K562 (cell line): Measurements from ENCODE around the gene ADCYAP1R1. TPM values are rescaled to one million over a fixed set of nuclear protein-coding genes. Genes with fewer than 3 reads are reported as not detected.

ENCODE experiments used
- AFF4 ChIP-seq: sonication (generic); formaldehyde crosslinking; IDR thresholded peaks from 2 replicates; pipeline ENCODE4 v1.8.0; 2023; ENCODE audit warnings: mild to moderate bottlenecking, missing genetic modification reagents
- BCL6 ChIP-seq: fragments of 250-450 bp; sonication (Bioruptor Pico); IDR thresholded peaks from 2 replicates; pipeline ENCODE4 v1.4.0; 2020
- ID3 ChIP-seq, 2 experiments: fragments of 250-450 bp in 1 of 2; fragments of 450-650 bp in 1 of 2; sonication (Bioruptor Pico) in 1 of 2; IDR thresholded peaks; 2 replicates each; pipeline versions ENCODE4 v1.6.1 to v1.8.0; 2016 to 2021; ENCODE audit warnings: mild to moderate bottlenecking in 2 of 2, moderate library complexity in 2 of 2, missing compliant biosample characterization in 1 of 2, missing genetic modification characterization in 1 of 2
- MIER1 ChIP-seq: fragments of 450-650 bp; IDR thresholded peaks from 2 replicates; pipeline ENCODE4 v1.6.1; 2016; ENCODE audit warnings: antibody characterized with exemption, mild to moderate bottlenecking, low read depth
- PPARD ChIP-seq: fragments of 250-450 bp; sonication (Bioruptor Pico); IDR thresholded peaks from 2 replicates; pipeline ENCODE4 v1.8.0; 2022; ENCODE audit warnings: inconsistent platforms, mild to moderate bottlenecking, moderate library complexity
- PRPF4 ChIP-seq: fragments of 200-400 bp; formaldehyde crosslinking; IDR thresholded peaks from one replicate; pipeline ENCODE4 v1.6.1; 2017; ENCODE audit warnings: low read length, low read depth, mild to moderate bottlenecking; ENCODE audit not compliant: insufficient read depth, poor library complexity, severe bottlenecking
- PTTG1 ChIP-seq: fragments of 450-650 bp; IDR thresholded peaks from 2 replicates; pipeline ENCODE4 v1.6.1; 2016; ENCODE audit warnings: low read depth, mild to moderate bottlenecking, missing genetic modification characterization, missing compliant biosample characterization
- RCOR1 ChIP-seq, 2 experiments: IDR thresholded peaks; 2 replicates each; pipeline ENCODE4 v1.6.1; 2012; ENCODE audit warnings: low read depth in 2 of 2, low read length in 2 of 2, borderline replicate concordance in 1 of 2, improper control_type of control experiment in 1 of 2
- TFAM ChIP-seq: fragments of 250-450 bp; sonication (Bioruptor Pico); conservative IDR thresholded peaks from 2 replicates; pipeline ENCODE4 v1.5.0; 2021; ENCODE audit warnings: mild to moderate bottlenecking, moderate library complexity
- ZBTB11 ChIP-seq, 3 experiments: fragments of 200-800 bp in 1 of 3; fragments of 250-450 bp in 1 of 3; fragments of 450-650 bp in 1 of 3; sonication (Bioruptor Pico) in 1 of 3; sonication (Bioruptor generic) in 1 of 3; formaldehyde crosslinking in 1 of 3; IDR thresholded peaks; 2 replicates each; pipeline versions ENCODE4 v1.6.1 to v1.8.0; 2016 to 2022; ENCODE audit warnings: mild to moderate bottlenecking in 2 of 3, missing genetic modification characterization in 2 of 3, missing compliant biosample characterization in 1 of 3, moderate library complexity in 1 of 3
- ZNF280A ChIP-seq: fragments of 450-650 bp; IDR thresholded peaks from 2 replicates; pipeline ENCODE4 v1.6.1; 2018; ENCODE audit warnings: mild to moderate bottlenecking, low read depth; ENCODE audit not compliant: partially characterized antibody
- ZNF57 ChIP-seq: fragments of 450-650 bp; formaldehyde crosslinking; IDR thresholded peaks from 2 replicates; pipeline ENCODE4 v1.4.0; 2020; ENCODE audit warnings: mild to moderate bottlenecking, moderate library complexity
- ZNF644 ChIP-seq: fragments of 200-800 bp; sonication (Bioruptor generic); IDR thresholded peaks from 2 replicates; pipeline ENCODE4 v1.6.1; 2016; ENCODE audit warnings: low read depth, missing genetic modification characterization, missing compliant biosample characterization
- polyA plus RNA-seq, 8 experiments: library from polyadenylated mRNA; depleted of rRNA in 4 of 8; stranded (reverse) in 5 of 8; unstranded in 3 of 8; fragments of >200 nt; fragmentation: Nextera tagmentation in 2 of 8; fragmentation: Illumina TruSeq in 1 of 8; extraction: Ambion mirVana in 2 of 8; extraction: Trizol in 1 of 8; gene quantifications; 2 replicates each; pipeline versions ENCODE4 v1.2.1 to v1.2.3, GENCODE V29; 2011 to 2014; ENCODE audit warnings: inconsistent platforms in 1 of 8, missing spikeins in 1 of 8
- total RNA-seq, 7 experiments: library from RNA; depleted of rRNA in 6 of 7; stranded (reverse); fragments of >200 nt in 6 of 7; fragmentation: Illumina TruSeq in 2 of 7; extraction: Trizol in 2 of 7; gene quantifications; 2 replicates each; pipeline versions ENCODE4 v1.2.1 to v1.2.3, GENCODE V29; 2011 to 2021; ENCODE audit warnings: low replicate concordance in 1 of 7

Gene ADCYAP1R1
- total and polyA plus RNA-seq, 9 of the 15 experiments (the other 6 are each of a cell fraction or from before 2014, with no cell fraction given) = 0.03 to 0.07 TPM; not detected in 7

GRCh38 chr7:31114593-31115343 lies 62.7 kb downstream of the ADCYAP1R1 start (continued):
- TF ChIP-seq AFF4 (CRISPR knock-in tag) (no peak), TFAM (CRISPR knock-in tag) (no peak), PPARD (CRISPR knock-in tag) (no peak), RCOR1 (IDR thresholded peaks at IDR 0.05; ENCODE audit: borderline replicate concordance in 1 of 2, low read depth in 2 of 2, low read length in 2 of 2) (peak in 1 of 2 experiments; percentile 43; a peak in 1 of 4 replicates), ZNF644 (tag) (peak; percentile 76), PTTG1 (tag) (no peak), PRPF4 (no peak), ZNF280A (no peak), BCL6 (CRISPR knock-in tag) (peak; percentile 40; the same call in 1 of the 2 replicates), ID3 (CRISPR knock-in tag; IDR thresholded peaks at IDR 0.05) (no peak), ID3 (tag; IDR thresholded peaks at IDR 0.05) (no peak), MIER1 (peak; percentile 95), ZNF57 (CRISPR knock-in tag) (no peak), ZBTB11 (CRISPR knock-in tag; IDR thresholded peaks at IDR 0.05) (0 out of 6 replicates have a peak, but pooled peaks of 1 of the 3 experiments have one; percentile 30)
